ENCODE measurements around the gene CD58. TPM values are rescaled to one million over a fixed set of nuclear protein-coding genes. Genes with fewer than 3 reads are reported as not detected.

CD58 gene
- total and polyA plus RNA-seq, 2 of the 4 experiments (the other 2 are of a cell fraction), result 5.4 to 5.7 TPM

GRCh38 chr1:116488071-116488470 lies 82.8 kb downstream of the CD58 start:
- peaks cover 9% of the 10 kb centered on the region for H3K4me1 ChIP-seq (ENCODE audit: control insufficient read depth, insufficient read depth, low read length)
- no peak overlapping the region for H4K5ac ChIP-seq (ENCODE audit: low read depth, low read length)
- no peaks in the 10 kb centered on the region for H3K27me3 ChIP-seq (ENCODE audit: control insufficient read depth, insufficient read depth, low read length)
- BruUV-seq (replicated peaks), result no TSS peak
- no peak overlapping the region for H3K56ac ChIP-seq (ENCODE audit: extremely low read depth, insufficient read depth, low read length)
- no peaks in the 10 kb centered on the region for H3K79me1 ChIP-seq (ENCODE audit: low read depth in 1 of 2, low read length in 2 of 2)
- H2AK9ac ChIP-seq (replicated peaks; ENCODE audit: low read depth, low read length, poor library complexity), result no peak overlapping the region
- H2BK5ac ChIP-seq (ENCODE audit: low read depth, low read length, poor library complexity, severe bottlenecking), result no peak overlapping the region
- DNase-seq, result no peak
- H3K4ac ChIP-seq (ENCODE audit: low read depth, low read length), result no peak overlapping the region
- intact Hi-C loops (cut with micrococcal nuclease) (loop anchor here (5.0 kb wide), 2 partner anchors 71 to 111 kb away; no protein-coding TSS in a partner anchor), dilution Hi-C loops (cut with HindIII; ENCODE audit: low sequenced_read_pairs, unreplicated experiment) (no loop called here), in situ Hi-C loops (cut with MboI; ENCODE audit: low sequenced_read_pairs) (no loop called here)
- no peak for ATAC-seq (ENCODE audit: low read depth)
- H4K91ac ChIP-seq (ENCODE audit: insufficient read depth, low read depth, low read length), result no peak overlapping the region
- H4K20me1 ChIP-seq (ENCODE audit: insufficient read depth, low read length), result no peaks in the 10 kb centered on the region
- no peak overlapping the region for H3K4me2 ChIP-seq (ENCODE audit: low read depth, low read length)
- ChIA-PET CTCF (interaction anchor here (1.1 kb wide), 1 partner anchor 11 kb away, joined by 3 read pairs; no protein-coding TSS in a partner anchor), POLR2A (ENCODE audit: unreplicated experiment) (interaction anchor here (0.6 kb wide), 1 partner anchor 338 kb away, joined by 3 read pairs; no protein-coding TSS in a partner anchor)
- H3K23ac ChIP-seq (ENCODE audit: low read depth, low read length), result no peak overlapping the region
- no peak overlapping the region for H3K18ac ChIP-seq (ENCODE audit: low read depth, low read length)
- no peak overlapping the region for H2AFZ ChIP-seq (replicated peaks; ENCODE audit: low read length, poor library complexity)
- H2AK5ac ChIP-seq (ENCODE audit: low read depth, low read length), result no peak overlapping the region; the same call in 1 of the 2 replicates
- H3K4me3 ChIP-seq (ENCODE audit: insufficient read depth, low read depth, low read length), result no peak overlapping the region
- no peak overlapping the region for H4K8ac ChIP-seq (ENCODE audit: low read depth in 2 of 2, low read length in 2 of 2)
- no peaks in the 10 kb centered on the region; the same call in 1 of the 2 replicates for H3K9me1 ChIP-seq (ENCODE audit: insufficient read depth, low read length)
- WGBS, 2 experiments (ENCODE audit: extremely low coverage in 2 of 2, insufficient read length in 1 of 2), result 100% methylated on average over 3 of the region's 4 CpGs; no CpG with 5 or more reads in 1 of the 2 experiments
- no peak overlapping the region for H3K27ac ChIP-seq (ENCODE audit: insufficient read depth, low read length)
- no peak overlapping the region for H3K9ac ChIP-seq (ENCODE audit: low read depth, low read length)
- no peak for TF ChIP-seq RFX5 (IDR thresholded peaks at IDR 0.05; ENCODE audit: low read depth, low read length)
- no peak overlapping the region for H2BK20ac ChIP-seq (ENCODE audit: low read depth, low read length)
- H2BK120ac ChIP-seq (ENCODE audit: low read depth, low read length), result no peak overlapping the region
- no peaks in the 10 kb centered on the region for H3K9me3 ChIP-seq (ENCODE audit: control insufficient read depth, insufficient read depth, low read length)
- H3K14ac ChIP-seq (replicated peaks; ENCODE audit: low read depth, low read length), result no peak overlapping the region
- no peaks in the 10 kb centered on the region for H3K36me3 ChIP-seq (ENCODE audit: control insufficient read depth, insufficient read depth, low read length)
- H2BK15ac ChIP-seq (ENCODE audit: low read depth, low read length), result no peak overlapping the region
